Activated CD4-positive, alpha-beta T cell treated with anti-CD3 and anti-CD28 coated beads for 36 hours (primary cell): ENCODE measurements around the gene WNT7A. TPM values are rescaled to one million over a fixed set of nuclear protein-coding genes. Genes with fewer than 3 reads are reported as not detected.

Experiments used
- ATAC-seq: fragments of 200-7000 bp; cut with Tn5 transposase; one replicate; pipeline ENCODE4 v1.10.0; 2021; ENCODE audit warnings: mild to moderate bottlenecking, moderate library complexity
- CTCF ChIA-PET: fragments of 350-600 bp; sonication (Branson Sonifier 250); formaldehyde crosslinking; loops from one replicate; lab custom pipeline; 2021; ENCODE audit warnings: antibody characterized with exemption; lab: Charles Lee
- POLR2A ChIA-PET: fragments of 350-600 bp; sonication (Branson Sonifier 250); formaldehyde crosslinking; loops from one replicate; lab custom pipeline; 2021; ENCODE audit warnings: antibody characterized with exemption, inconsistent platforms; lab: Charles Lee
- DNase-seq: peaks from one replicate; pipeline ENCODE4 v3.0.0-alpha.2; 2020
- H3K27ac Mint-ChIP-seq: one replicate; pipeline ENCODE4 v1.8.0; 2021; ENCODE audit warnings: mixed read lengths
- H3K27me3 Mint-ChIP-seq: one replicate; pipeline ENCODE4 v1.8.0; 2021; ENCODE audit warnings: mixed read lengths
- H3K36me3 Mint-ChIP-seq: one replicate; pipeline ENCODE4 v1.8.0; 2021; ENCODE audit warnings: low read depth, mixed read lengths
- H3K4me1 Mint-ChIP-seq: one replicate; pipeline ENCODE4 v1.8.0; 2021; ENCODE audit warnings: mixed read lengths
- H3K4me3 Mint-ChIP-seq: one replicate; pipeline ENCODE4 v1.8.0; 2021; ENCODE audit warnings: mild to moderate bottlenecking, moderate library complexity, mixed read lengths
- H3K9me3 Mint-ChIP-seq: one replicate; pipeline ENCODE4 v1.8.0; 2021; ENCODE audit warnings: low read depth, mixed read lengths
- intact Hi-C, 2 experiments: fragments of 100-400 bp; cut with DNase I in 1 of 2; cut with micrococcal nuclease in 1 of 2; formaldehyde crosslinking; loops; one replicate each; pipeline versions ENCODE4 v1.14.2 to v1.15.1; 2022 to 2024; cut with DNase I, micrococcal nuclease
- total RNA-seq, 2 experiments: library from RNA; stranded (reverse); gene quantifications; one replicate each; pipeline ENCODE4 v1.2.3, GENCODE V29; 2021

The WNT7A gene
- total RNA-seq, 2 experiments from 2014 or later: 0.11 to 0.39 TPM

DNA sequence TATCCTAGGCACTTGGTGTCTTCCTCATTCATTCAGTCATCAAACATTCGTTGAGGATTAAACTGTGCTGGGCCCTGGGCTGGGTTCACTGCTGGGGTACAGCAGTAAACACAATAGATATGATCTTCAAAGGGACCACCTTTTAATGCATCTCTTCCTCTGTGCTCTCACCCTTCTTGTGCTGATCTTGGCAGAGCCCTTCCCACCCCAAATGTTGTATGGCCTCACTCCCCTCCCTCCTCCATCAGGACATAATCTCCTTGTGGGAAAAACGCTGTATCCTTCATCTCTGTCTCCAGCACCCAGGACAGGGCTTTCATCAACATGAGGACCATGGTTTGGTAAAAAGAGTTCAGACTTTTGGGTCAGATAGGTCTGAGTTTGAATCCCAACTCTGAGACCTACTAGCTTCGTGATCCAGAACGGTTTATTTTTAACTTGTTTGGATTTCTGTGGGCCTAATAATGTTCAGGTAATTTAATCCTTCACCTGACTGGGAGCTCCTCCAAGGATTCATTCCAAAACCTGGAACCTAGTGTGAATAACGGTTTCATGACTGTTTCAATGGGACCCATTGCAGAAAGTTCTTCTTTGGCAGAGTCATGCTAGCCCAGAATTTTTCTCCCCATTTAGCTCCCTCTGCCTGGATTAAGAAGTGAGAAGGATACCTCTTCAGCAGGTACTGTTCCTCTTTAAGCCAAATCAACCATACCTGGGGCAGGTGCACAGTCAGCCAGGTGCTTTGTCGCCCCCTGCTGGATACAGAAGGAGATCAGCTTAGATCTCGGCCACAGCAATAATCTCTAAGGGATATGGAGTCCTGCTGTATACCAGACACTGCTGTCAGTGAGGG is 5.2 kb upstream of the WNT7A start:
- POLR2A ChIA-PET: no interaction called here

DNA sequence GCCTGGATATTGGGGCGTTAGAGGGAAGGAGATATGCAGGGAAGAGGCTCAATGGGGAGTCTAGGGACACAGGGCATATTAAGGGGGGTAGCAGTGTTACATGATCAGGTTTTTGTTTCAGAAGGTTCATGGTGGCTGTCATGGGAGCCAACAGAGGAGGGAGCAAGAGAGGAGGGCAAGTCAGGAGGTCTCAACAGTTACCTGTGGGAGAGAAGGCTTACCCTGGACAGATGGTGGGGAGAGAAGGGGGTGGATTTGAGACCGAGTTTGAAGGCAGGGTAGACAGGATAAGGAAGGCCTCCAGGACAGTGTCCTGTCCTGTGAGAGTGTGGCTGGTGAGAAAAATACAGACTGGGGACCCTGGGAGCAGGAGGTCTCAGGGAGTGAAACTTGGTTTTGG is 3.8 kb upstream of the WNT7A start:
- Mint-ChIP-seq H3K36me3 (no peaks in the 10 kb centered on the region), H3K27ac (no peak overlapping the region), H3K4me1 (peaks cover 3% of the 10 kb centered on the region), H3K4me3 (no peak overlapping the region), H3K27me3 (peaks cover 9% of the 10 kb centered on the region), H3K9me3 (no peaks in the 10 kb centered on the region)
- ChIA-PET POLR2A (no interaction called here), CTCF (interaction anchor here (0.7 to 8.7 kb wide), 5 partner anchors 13 to 889 kb away, joined by 3 to 182 read pairs (median 4); no protein-coding TSS in a partner anchor)
- ATAC-seq (no peak), DNase-seq (no peak)
- intact Hi-C loops: loop anchor here in 1 of 2 experiments (2.0 kb wide), 1 partner anchor 387 kb away; no protein-coding TSS in a partner anchor

More for the DNA sequence above, 5.2 kb upstream of the WNT7A start:
- Mint-ChIP-seq H3K36me3 (no peaks in the 10 kb centered on the region), H3K9me3 (no peaks in the 10 kb centered on the region), H3K4me3 (no peak overlapping the region), H3K27ac (no peak overlapping the region), H3K27me3 (peaks cover 9% of the 10 kb centered on the region), H3K4me1 (peaks cover 4% of the 10 kb centered on the region)
- DNase-seq: peak; percentile 82
- ATAC-seq: peak; percentile 72
- intact Hi-C loops: loop anchor here (1.0 to 2.0 kb wide), 3 partner anchors 227 to 389 kb away; no protein-coding TSS in a partner anchor
- CTCF ChIA-PET: interaction anchor here (0.7 to 8.7 kb wide), 27 partner anchors 8 to 478 kb away, joined by 3 to 182 read pairs (median 5); no protein-coding TSS in a partner anchor

DNA sequence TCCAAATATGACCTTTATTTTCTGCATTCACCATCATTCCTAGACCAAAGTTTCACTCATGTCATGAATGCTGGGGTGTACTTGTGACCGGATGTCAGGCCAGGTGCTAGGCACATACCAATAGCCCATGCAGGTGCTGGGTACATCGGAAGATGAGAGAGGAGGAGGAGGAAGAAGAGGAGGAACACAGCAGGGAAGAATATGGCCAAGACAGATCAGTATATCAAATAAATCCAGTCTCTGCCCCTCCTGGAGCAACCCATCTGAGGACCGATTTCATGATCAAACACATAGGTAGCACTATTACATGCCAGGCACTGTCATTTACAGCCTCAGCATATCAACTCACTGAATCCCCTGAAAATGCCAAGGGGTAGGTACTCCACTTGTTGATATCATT is 3.0 kb upstream of the WNT7A start:
- H3K27me3 Mint-ChIP-seq: peaks cover 11% of the 10 kb centered on the region
- CTCF ChIA-PET: interaction anchor here (0.6 to 4.8 kb wide), 3 partner anchors 139 to 251 kb away, joined by 3 to 103 read pairs (median 3); no protein-coding TSS in a partner anchor
- intact Hi-C loops: no loop called here

GRCh38 chr3:13881536-13882410 is 1.9 kb upstream of the WNT7A start:
- DNase-seq: no peak
- POLR2A ChIA-PET: no interaction called here
- intact Hi-C loops: no loop called here
- peaks cover 11% of the 10 kb centered on the region for H3K27me3 Mint-ChIP-seq
- CTCF ChIA-PET: interaction anchor here (0.6 to 4.8 kb wide), 13 partner anchors 9 to 792 kb away, joined by 3 to 103 read pairs (median 9); no protein-coding TSS in a partner anchor
- H3K27ac Mint-ChIP-seq: no peak overlapping the region
- no peak for ATAC-seq
- H3K9me3 Mint-ChIP-seq: no peaks in the 10 kb centered on the region
- H3K36me3 Mint-ChIP-seq: no peaks in the 10 kb centered on the region
- H3K4me1 Mint-ChIP-seq: peaks cover 5% of the 10 kb centered on the region
- H3K4me3 Mint-ChIP-seq: no peak overlapping the region

More for the DNA sequence above, 3.0 kb upstream of the WNT7A start:
- POLR2A ChIA-PET: interaction anchor here (0.6 kb wide), 1 partner anchor 1138 kb away, joined by 3 read pairs; no protein-coding TSS in a partner anchor
- Mint-ChIP-seq H3K4me3 (no peak overlapping the region), H3K36me3 (no peaks in the 10 kb centered on the region), H3K27ac (no peak overlapping the region), H3K9me3 (no peaks in the 10 kb centered on the region), H3K4me1 (peaks cover 5% of the 10 kb centered on the region)
- ATAC-seq (no peak), DNase-seq (no peak)

- peaks cover 5% of the 10 kb centered on the region for H3K4me1 Mint-ChIP-seq
- POLR2A ChIA-PET: no interaction called here
- no peaks in the 10 kb centered on the region for H3K36me3 Mint-ChIP-seq
- ATAC-seq (no peak), DNase-seq (no peak)
- intact Hi-C loops: loop anchor here (1.0 kb wide), 3 partner anchors 14 to 223 kb away; no protein-coding TSS in a partner anchor
- no peaks in the 10 kb centered on the region for H3K9me3 Mint-ChIP-seq
- H3K27ac Mint-ChIP-seq: no peak overlapping the region
- H3K4me3 Mint-ChIP-seq: peak overlapping the region; percentile 43
- CTCF ChIA-PET: interaction anchor here (0.5 to 4.8 kb wide), 22 partner anchors 10 to 791 kb away, joined by 3 to 103 read pairs (median 4); no protein-coding TSS in a partner anchor
- H3K27me3 Mint-ChIP-seq: peaks cover 11% of the 10 kb centered on the region
Observed at GRCh38 chr3:13880811-13881156, 913 bp upstream of the WNT7A start.

DNA sequence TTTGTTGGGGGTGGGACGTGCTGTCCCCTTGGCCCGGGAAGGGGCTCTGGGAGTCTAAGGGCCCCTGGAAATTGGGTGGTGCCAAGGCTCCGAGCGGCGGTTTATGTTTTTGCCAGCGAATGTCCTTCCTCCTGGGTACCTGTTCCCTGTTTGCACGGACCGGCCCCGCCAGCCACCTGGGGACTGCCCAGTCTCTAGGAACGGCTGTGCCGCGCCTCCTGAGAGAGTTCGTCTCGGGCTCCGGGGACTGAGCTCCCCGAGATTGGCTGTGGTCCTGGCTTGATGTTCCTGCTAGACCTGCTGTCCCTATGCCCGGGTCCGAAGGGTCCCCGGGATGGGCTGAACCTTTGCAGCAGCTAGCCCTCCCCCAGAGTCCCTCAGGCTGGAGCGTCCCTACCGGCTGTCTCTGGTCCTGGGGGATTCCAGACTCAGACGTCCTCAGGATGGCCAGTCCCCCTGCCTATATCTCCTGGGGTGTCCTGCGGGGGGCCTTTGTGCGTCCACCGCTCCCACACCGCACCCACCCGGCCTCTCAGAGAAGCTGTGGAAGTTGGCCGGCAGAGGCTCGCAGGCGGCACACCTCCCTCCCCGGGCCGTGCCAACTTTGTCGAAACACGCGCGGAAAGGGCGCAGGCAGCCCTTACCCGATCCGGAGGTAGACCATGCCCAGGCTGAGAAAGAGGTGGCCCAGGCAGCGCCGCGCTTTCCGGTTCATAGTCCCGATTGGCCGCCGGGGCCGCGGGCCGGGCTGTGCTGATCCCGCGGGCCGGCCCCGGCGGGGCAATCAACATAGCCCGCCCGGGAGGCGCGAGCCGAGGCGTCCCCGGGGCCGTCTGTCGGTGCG is 547 bp downstream of the WNT7A start:
- intact Hi-C loops: loop anchor here in 1 of 2 experiments (5.0 kb wide), 1 partner anchor 397 kb away; the partner anchor contains the start of gene HDAC11
- peaks cover 5% of the 10 kb centered on the region for H3K4me1 Mint-ChIP-seq
- DNase-seq (peak; percentile 60), ATAC-seq (peak; percentile 18)
- ChIA-PET CTCF (interaction anchor here (0.5 to 4.8 kb wide), 7 partner anchors 8 to 774 kb away, joined by 3 to 103 read pairs (median 4); no protein-coding TSS in a partner anchor), POLR2A (no interaction called here)
- no peaks in the 10 kb centered on the region for H3K9me3 Mint-ChIP-seq
- H3K27me3 Mint-ChIP-seq: peaks cover 11% of the 10 kb centered on the region
- H3K27ac Mint-ChIP-seq: no peak overlapping the region
- H3K4me3 Mint-ChIP-seq: peak overlapping the region; percentile 65
- no peaks in the 10 kb centered on the region for H3K36me3 Mint-ChIP-seq

GRCh38 chr3:13878281-13879101 is 1.4 kb downstream of the WNT7A start:
- intact Hi-C loops: loop anchor here in 1 of 2 experiments (5.0 kb wide), 1 partner anchor 396 kb away; the partner anchor contains the start of gene HDAC11
- DNase-seq (peak; percentile 36), ATAC-seq (no peak)
- H3K9me3 Mint-ChIP-seq: no peaks in the 10 kb centered on the region
- peaks cover 1% of the 10 kb centered on the region for H3K36me3 Mint-ChIP-seq
- CTCF ChIA-PET: interaction anchor here (0.5 to 4.8 kb wide), 5 partner anchors 15 to 775 kb away, joined by 3 to 103 read pairs (median 4); no protein-coding TSS in a partner anchor
- peaks cover 11% of the 10 kb centered on the region for H3K27me3 Mint-ChIP-seq
- no peak overlapping the region for H3K27ac Mint-ChIP-seq
- H3K4me1 Mint-ChIP-seq: peaks cover 5% of the 10 kb centered on the region
- POLR2A ChIA-PET: no interaction called here
- H3K4me3 Mint-ChIP-seq: peak overlapping the region; percentile 65

- peak overlapping the region; percentile 65 for H3K4me3 Mint-ChIP-seq
- DNase-seq: no peak
Observed at GRCh38 chr3:13877911-13878280, 2.0 kb downstream of the WNT7A start.

GRCh38 chr3:13876451-13877100 is 3.3 kb downstream of the WNT7A start:
- Mint-ChIP-seq H3K4me1 (peaks cover 5% of the 10 kb centered on the region), H3K36me3 (peaks cover 10% of the 10 kb centered on the region), H3K9me3 (no peaks in the 10 kb centered on the region), H3K27me3 (peaks cover 7% of the 10 kb centered on the region), H3K27ac (no peak overlapping the region), H3K4me3 (no peak overlapping the region)
- DNase-seq (no peak), ATAC-seq (no peak)
- intact Hi-C loops: loop anchor here in 1 of 2 experiments (5.0 kb wide), 1 partner anchor 394 kb away; the partner anchor contains the start of gene HDAC11
- POLR2A ChIA-PET: no interaction called here
- CTCF ChIA-PET: interaction anchor here (1.2 to 1.9 kb wide), 2 partner anchors 8 to 219 kb away, joined by 5 to 10 read pairs; no protein-coding TSS in a partner anchor

More at GRCh38 chr3:13877911-13878280, 2.0 kb downstream of the WNT7A start:
- POLR2A ChIA-PET: no interaction called here
- intact Hi-C loops: loop anchor here in 1 of 2 experiments (5.0 kb wide), 1 partner anchor 396 kb away; the partner anchor contains the start of gene HDAC11
- ATAC-seq: no peak
- H3K27me3 Mint-ChIP-seq: peaks cover 11% of the 10 kb centered on the region
- H3K27ac Mint-ChIP-seq: no peak overlapping the region
- peaks cover 3% of the 10 kb centered on the region for H3K36me3 Mint-ChIP-seq
- CTCF ChIA-PET: interaction anchor here (1.9 kb wide), 1 partner anchor 220 kb away, joined by 10 read pairs; no protein-coding TSS in a partner anchor
- H3K4me1 Mint-ChIP-seq: peaks cover 5% of the 10 kb centered on the region
- no peaks in the 10 kb centered on the region for H3K9me3 Mint-ChIP-seq
